ENCODE measurements around the gene PCMT1. TPM values are rescaled to one million over a fixed set of nuclear protein-coding genes. Genes with fewer than 3 reads are reported as not detected.
"Not testable (repeated sequence)": the region's sequence is repeated elsewhere in the genome, so short reads cannot be mapped to it uniquely, and the experiment has no call there.

The PCMT1 gene
- total RNA-seq, 1 donor from 2014 or later, result 102 TPM

DNA sequence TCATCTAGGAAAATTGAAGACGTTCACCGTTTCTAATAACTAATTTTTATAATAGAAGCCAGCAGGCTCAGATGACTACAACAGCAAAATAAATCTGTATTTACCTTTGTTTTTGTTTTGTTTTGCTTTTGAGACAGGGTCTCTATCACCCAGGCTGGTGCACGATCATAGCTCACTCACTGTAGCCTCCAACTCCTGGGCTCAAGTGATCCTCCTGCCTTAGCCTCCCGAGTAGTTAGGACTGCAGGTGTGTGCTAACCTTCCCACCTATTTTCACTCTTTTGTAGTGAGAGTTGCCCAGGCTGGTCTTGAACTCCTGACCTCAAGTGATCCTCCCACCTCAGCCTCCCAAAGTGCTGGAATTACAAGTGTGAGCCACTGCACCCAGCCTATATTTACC is 104.5 kb downstream of the PCMT1 start:
- not testable (repeated sequence) for DNase-seq (ENCODE audit: low read depth in 2 of 2)

DNA sequence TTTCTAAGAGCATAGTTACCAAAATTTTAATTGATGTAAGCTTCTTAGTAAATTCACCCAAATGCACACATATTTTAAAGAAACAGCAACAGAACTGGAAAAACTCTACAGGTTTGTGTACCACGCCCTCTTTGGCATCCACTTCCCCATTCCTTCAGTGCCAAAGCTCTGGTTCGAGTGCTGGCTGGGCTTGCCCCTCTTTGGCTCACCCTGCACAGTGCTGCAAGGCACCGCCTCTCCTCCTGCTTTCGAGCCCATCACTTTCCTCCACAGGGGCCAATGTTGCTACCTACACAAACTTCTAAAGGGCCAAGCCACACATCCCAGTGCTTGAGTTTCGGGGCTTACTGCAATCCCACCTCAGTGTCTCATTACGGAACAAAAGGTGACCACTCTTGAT is 105.0 kb downstream of the PCMT1 start:
- DNase-seq (ENCODE audit: low read depth in 2 of 2), result peak in 1 of 2 donors; percentile 36

DNA sequence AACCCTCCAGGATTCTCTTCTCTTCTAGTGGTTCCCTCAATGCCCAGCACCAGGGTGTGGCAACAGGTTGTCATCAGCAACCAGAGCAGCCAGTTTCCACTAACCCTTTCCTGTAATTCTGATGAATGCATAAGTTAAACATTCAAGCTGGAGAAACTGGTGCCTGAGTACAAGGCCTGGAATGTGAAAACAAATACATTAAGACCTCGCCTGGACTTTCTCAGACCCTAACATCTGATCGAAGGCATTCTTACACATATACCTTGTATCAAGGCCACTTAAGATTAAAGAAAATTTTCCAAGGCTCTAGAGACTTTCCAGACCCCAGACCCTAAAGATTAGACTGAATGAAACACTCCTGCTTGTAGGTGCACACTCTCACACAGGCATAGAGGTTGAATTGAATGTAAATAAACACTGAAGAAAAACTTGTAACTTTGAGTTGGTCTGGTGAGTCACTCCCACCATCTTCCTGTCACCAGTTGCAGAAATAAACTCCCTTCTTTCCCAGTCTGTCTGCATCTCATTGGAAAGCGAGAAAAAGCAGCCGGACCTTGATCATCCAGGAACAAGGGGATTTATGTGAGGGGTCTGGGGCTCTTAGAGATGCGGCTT is 105.6 kb downstream of the PCMT1 start:
- DNase-seq (ENCODE audit: low read depth in 2 of 2), result peak; percentile 52 to 89

DNA sequence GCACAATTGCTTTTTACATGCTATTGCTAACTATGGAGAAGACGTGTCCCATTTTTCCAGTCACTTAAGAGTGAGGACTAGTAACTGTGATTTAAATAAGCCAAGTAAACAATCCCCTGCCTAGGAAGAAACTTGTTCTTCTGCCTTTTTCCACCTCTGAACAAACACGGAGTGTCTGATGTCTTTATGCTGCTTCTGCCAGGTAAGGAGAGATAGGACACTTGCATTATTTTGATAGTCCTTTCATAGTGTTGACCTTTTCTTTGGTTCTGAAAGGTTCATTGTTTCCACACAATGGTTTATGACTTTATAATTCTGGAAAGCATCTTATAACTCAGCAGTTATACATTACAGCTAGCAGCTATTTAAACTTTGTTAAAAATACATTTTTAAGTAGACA is 106.2 kb downstream of the PCMT1 start:
- peak in 1 of 2 donors; percentile 28 for DNase-seq (ENCODE audit: low read depth in 2 of 2)

DNA sequence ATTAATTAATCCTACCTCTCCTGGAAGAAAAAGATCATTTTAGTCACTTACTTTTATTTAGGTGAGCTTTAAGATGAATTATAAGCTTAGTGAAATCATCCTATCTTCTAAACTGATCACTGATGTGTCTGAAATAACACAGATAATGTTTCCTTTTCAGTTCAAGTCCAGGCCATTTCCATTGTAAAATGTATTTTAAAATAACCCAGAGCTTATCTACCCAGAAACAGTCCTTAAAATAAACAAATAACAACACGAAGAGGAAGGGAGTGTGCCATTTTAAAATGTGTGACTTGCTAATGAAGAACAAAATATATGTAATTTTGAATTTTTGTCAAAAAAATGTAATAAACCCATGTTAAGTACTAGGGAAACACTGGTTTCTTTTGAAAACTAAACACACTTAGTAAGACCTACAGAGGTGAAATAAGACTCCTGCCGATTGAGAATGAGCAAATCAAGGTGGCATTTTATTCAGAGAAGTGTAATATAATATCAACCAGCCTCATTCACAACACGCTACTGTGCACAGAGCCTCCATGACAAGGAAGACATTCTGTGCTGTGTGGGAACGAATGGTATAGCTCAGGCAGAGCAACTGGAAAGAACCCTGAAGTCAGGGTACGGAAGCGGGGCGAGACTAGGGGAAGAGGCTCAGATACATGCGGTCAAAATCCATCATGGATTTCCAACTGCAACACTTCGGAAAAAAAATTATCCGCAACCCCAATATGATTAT is 106.9 kb downstream of the PCMT1 start:
- DNase-seq (ENCODE audit: low read depth in 2 of 2), result peak; percentile 65 to 75

DNA sequence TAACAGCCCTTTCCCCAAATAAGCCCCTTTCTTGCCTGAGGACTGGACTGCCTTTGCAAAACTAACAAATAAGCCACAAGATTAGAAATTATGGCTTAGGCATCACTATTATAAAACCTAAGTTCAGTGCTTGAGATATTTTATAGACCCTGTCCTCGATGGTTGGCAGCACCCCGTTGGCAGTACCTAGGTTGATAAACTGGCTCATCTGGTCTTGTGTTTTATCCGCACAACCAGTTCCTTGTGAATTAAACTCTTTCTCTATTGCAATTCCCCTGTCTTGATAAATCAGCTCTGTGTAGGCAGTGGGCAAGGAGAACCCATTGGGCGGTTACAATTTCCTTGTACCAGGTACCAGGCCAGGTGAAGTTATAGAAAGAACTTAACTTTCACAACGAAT is 108.0 kb downstream of the PCMT1 start:
- DNase-seq (ENCODE audit: low read depth in 2 of 2), result no peak

DNA sequence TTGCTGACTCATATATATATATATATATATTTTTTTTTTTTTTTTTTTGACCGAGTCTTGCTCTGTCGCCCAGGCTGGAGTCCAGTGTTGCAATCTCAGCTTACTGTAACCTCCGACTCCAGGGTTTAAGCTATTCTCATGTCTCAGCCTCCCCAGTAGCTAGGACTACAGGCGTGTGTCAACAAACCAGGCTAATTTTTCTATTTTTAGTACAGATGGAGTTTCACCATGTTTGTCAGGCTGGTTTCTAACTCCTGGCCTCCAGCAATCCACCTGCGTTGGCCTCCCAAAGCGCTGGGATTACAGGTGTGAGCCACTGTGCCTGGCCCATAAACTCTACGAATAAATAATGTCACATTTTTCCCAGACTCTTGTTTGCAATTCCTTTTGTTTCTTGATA is 109.8 kb downstream of the PCMT1 start:
- no peak for DNase-seq (ENCODE audit: low read depth in 2 of 2)

DNA sequence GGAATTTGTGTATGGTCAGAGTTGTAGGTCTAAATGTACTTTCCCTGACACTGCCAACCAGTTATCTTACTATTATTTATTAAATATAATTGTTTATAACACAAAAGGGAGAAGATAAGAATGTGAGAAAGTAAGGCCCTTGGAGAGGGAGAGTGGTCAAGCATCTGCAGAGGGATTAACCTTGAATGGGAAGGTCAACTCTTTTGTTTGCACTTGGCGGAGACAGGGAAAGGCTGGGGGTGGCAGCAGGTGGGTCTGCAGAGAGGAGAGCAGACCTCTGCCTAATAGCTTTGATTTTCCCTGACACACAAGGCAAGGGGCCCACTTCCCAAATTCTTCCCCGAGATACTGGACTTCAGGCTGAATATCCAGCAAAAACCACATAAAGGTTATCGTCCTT is 110.4 kb downstream of the PCMT1 start:
- DNase-seq (ENCODE audit: low read depth in 2 of 2), result no peak

DNA sequence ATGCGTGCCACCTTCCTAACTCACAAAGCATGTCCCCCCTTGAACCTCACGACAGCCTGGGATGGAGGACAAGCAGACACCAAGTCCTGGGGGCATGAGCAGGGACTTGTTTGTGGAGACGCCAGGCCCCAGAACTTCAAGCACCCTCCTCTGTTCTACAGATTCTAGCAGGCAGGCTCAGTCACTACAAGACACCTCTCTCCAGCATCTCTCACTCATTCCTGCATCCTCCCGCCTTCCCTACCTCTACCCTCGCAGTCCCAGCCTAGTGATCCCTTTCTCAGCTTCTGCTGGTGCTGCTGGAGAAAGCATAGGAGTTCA is 110.9 kb downstream of the PCMT1 start:
- DNase-seq (ENCODE audit: low read depth in 2 of 2), result no peak

Other genes with a start within 250 kb of the PCMT1 start
- gene PPIL4, start 203.7 kb upstream of the PCMT1 start, total RNA-seq, result 18.6 and 18.9 TPM in 2 replicates
- 35.8 and 39.1 TPM in 2 replicates for gene GINM1, start 183.4 kb upstream of the PCMT1 start, total RNA-seq
- gene KATNA1, start 101.0 kb upstream of the PCMT1 start, total RNA-seq, result 13.9 and 16.7 TPM in 2 replicates
- 5.5 and 8.2 TPM in 2 replicates for gene LATS1, start 31.6 kb upstream of the PCMT1 start, total RNA-seq
- gene NUP43, start 3.2 kb upstream of the PCMT1 start, total RNA-seq, result 26.8 and 30.4 TPM in 2 replicates
- 5.9 and 7.1 TPM in 2 replicates for gene LRP11, start 114.6 kb downstream of the PCMT1 start, total RNA-seq
- 0.13 TPM in 1 of 2 replicates, not detected in the other for gene RAET1E, start 148.4 kb downstream of the PCMT1 start, total RNA-seq
- under 0.01 and 0.13 TPM in 2 replicates for gene RAET1G, start 173.4 kb downstream of the PCMT1 start, total RNA-seq
- 1.0 and 1.4 TPM in 2 replicates for gene ULBP2, start 192.3 kb downstream of the PCMT1 start, total RNA-seq
- gene ULBP1, start 214.2 kb downstream of the PCMT1 start, total RNA-seq, result under 0.01 TPM in 2 replicates